DOHH2 (cell line): Measurements from ENCODE around the gene SCYL1.

Experiments
- H3F3A ChIP-seq: fragments of 200-600 bp; sonication (generic), shearing (Covaris generic); 2 replicates; pipeline ENCODE4 v1.6.0; 2016; ENCODE audit warnings: antibody characterized with exemption, mild to moderate bottlenecking; ENCODE audit not compliant: control insufficient read depth, insufficient read depth
- H3K27ac ChIP-seq: fragments of 200-600 bp; sonication (generic); 2 replicates; pipeline ENCODE4 v1.5.1; 2014; ENCODE audit warnings: low read depth, mild to moderate bottlenecking, low read length, moderate library complexity
- H3K27me3 ChIP-seq: fragments of 200-600 bp; sonication (generic); 2 replicates; pipeline ENCODE4 v1.6.1; 2014; ENCODE audit warnings: mild to moderate bottlenecking, low read length, mixed read lengths; ENCODE audit not compliant: control insufficient read depth
- H3K36me3 ChIP-seq: fragments of 200-600 bp; sonication (generic); 2 replicates; pipeline ENCODE4 v1.6.1; 2014; ENCODE audit warnings: mild to moderate bottlenecking, low read length, moderate library complexity, mixed read lengths; ENCODE audit not compliant: control insufficient read depth
- H3K4me1 ChIP-seq: fragments of 200-600 bp; sonication (generic); 2 replicates; pipeline ENCODE4 v1.6.1; 2014; ENCODE audit warnings: mild to moderate bottlenecking, low read length, mixed read lengths; ENCODE audit not compliant: control insufficient read depth
- H3K4me2 ChIP-seq: fragments of 200-600 bp; sonication (generic); 2 replicates; pipeline ENCODE4 v1.6.0; 2014; ENCODE audit warnings: mild to moderate bottlenecking, low read length, moderate library complexity
- H3K4me3 ChIP-seq: fragments of 200-600 bp; sonication (generic); 2 replicates; pipeline ENCODE4 v1.5.1; 2014; ENCODE audit warnings: mild to moderate bottlenecking, low read length, mixed read lengths
- H3K79me2 ChIP-seq: fragments of 200-600 bp; sonication (generic); 2 replicates; pipeline ENCODE4 v1.6.1; 2014; ENCODE audit warnings: mild to moderate bottlenecking, low read length, mixed read lengths; ENCODE audit not compliant: control insufficient read depth
- H3K9me2 ChIP-seq: fragments of 200-600 bp; sonication (generic); replicated peaks from 2 replicates; pipeline ENCODE4 v1.6.1; 2014; ENCODE audit warnings: mild to moderate bottlenecking, low read length, mixed read lengths; ENCODE audit not compliant: control insufficient read depth
- H3K9me3 ChIP-seq: fragments of 200-600 bp; sonication (generic); 2 replicates; pipeline ENCODE4 v1.6.1; 2014; ENCODE audit warnings: antibody characterized with exemption, low read length, mixed read lengths; ENCODE audit not compliant: control insufficient read depth, insufficient read depth
- H4K20me1 ChIP-seq: fragments of 200-600 bp; sonication (generic); 2 replicates; pipeline ENCODE4 v1.6.0; 2014; ENCODE audit warnings: low read depth, mild to moderate bottlenecking, antibody characterized with exemption, low read length, moderate library complexity; ENCODE audit not compliant: control insufficient read depth, insufficient read depth
- EZH2phosphoT487 ChIP-seq: fragments of 200-600 bp; sonication (generic); IDR thresholded peaks from 2 replicates; pipeline ENCODE4 v1.6.1; 2017; ENCODE audit warnings: borderline replicate concordance, mild to moderate bottlenecking, antibody characterized with exemption, low read length, moderate library complexity, mixed read lengths
- TF ChIP-seq, protein P1 (sequence below): fragments of 200-600 bp; sonication (generic); IDR thresholded peaks from one replicate; pipeline ENCODE4 v1.5.1; 2014; ENCODE audit warnings: antibody characterized with exemption, mild to moderate bottlenecking, low read depth, low read length; ENCODE audit not compliant: poor library complexity, severe bottlenecking

Gene SCYL1

DNA sequence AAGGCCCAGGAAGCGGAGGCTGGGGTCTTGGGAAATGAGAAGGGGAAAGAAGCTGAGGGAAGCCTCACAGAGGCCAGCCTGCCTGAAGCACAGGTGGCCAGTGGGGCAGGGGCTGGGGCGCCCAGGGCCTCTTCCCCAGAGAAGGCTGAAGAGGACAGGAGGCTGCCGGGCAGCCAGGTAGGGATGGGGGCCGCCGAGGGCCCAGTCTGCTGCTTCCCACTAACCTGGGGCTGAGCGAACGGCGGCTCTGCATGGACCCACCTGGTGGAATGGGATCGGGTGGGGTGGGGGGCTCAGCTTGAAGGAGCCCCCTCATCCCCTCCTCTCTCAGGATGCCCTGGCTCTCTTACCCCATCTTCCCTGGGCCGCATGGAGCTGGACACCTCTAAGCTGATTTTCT is 58.7 kb downstream of the SCYL1 start:
- Histone ChIP-seq H3F3A (0 out of 2 replicates have a peak, but pooled peaks cover 3% of the 10 kb centered on the region), H3K27ac (no peak overlapping the region), H3K4me2 (no peak overlapping the region), H3K9me2 (no peaks in the 10 kb centered on the region), H3K79me2 (no peaks in the 10 kb centered on the region), H4K20me1 (no peaks in the 10 kb centered on the region), H3K27me3 (no peaks in the 10 kb centered on the region), H3K36me3 (peaks cover 7% of the 10 kb centered on the region), H3K4me3 (no peak overlapping the region), H3K9me3 (no peaks in the 10 kb centered on the region), H3K4me1 (peaks cover 14% of the 10 kb centered on the region)
- TF ChIP-seq, protein P1, sequence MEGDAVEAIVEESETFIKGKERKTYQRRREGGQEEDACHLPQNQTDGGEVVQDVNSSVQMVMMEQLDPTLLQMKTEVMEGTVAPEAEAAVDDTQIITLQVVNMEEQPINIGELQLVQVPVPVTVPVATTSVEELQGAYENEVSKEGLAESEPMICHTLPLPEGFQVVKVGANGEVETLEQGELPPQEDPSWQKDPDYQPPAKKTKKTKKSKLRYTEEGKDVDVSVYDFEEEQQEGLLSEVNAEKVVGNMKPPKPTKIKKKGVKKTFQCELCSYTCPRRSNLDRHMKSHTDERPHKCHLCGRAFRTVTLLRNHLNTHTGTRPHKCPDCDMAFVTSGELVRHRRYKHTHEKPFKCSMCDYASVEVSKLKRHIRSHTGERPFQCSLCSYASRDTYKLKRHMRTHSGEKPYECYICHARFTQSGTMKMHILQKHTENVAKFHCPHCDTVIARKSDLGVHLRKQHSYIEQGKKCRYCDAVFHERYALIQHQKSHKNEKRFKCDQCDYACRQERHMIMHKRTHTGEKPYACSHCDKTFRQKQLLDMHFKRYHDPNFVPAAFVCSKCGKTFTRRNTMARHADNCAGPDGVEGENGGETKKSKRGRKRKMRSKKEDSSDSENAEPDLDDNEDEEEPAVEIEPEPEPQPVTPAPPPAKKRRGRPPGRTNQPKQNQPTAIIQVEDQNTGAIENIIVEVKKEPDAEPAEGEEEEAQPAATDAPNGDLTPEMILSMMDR = no peak
- no peak for TF ChIP-seq EZH2phosphoT487

DNA sequence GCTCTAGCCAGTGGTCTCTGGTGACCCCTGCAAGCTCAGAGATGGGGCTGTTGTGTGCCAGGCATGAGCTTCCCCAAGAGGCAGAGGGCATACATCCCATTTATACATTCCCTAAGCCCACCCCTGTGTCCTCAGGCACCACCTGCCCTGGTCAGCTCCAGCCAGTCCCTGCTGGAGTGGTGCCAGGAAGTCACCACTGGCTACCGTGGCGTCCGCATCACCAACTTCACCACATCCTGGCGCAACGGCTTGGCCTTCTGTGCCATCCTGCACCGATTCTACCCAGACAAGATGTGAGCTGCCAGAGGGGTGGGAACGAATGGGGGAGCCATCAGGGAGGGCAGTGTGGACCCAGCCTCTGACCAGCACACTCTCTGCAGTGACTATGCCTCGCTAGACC is 59.2 kb downstream of the SCYL1 start:
- Histone ChIP-seq H3K79me2 (no peaks in the 10 kb centered on the region), H3K4me1 (peaks cover 19% of the 10 kb centered on the region), H3K4me3 (no peak overlapping the region), H3K27me3 (no peaks in the 10 kb centered on the region), H3K4me2 (no peak overlapping the region), H3K9me2 (no peaks in the 10 kb centered on the region), H3K9me3 (no peaks in the 10 kb centered on the region), H3F3A (0 out of 2 replicates have a peak, but pooled peaks cover 3% of the 10 kb centered on the region), H4K20me1 (no peaks in the 10 kb centered on the region), H3K27ac (no peak overlapping the region), H3K36me3 (peaks cover 7% of the 10 kb centered on the region)
- no peak for TF ChIP-seq EZH2phosphoT487
- TF ChIP-seq, protein P1 = no peak

DNA sequence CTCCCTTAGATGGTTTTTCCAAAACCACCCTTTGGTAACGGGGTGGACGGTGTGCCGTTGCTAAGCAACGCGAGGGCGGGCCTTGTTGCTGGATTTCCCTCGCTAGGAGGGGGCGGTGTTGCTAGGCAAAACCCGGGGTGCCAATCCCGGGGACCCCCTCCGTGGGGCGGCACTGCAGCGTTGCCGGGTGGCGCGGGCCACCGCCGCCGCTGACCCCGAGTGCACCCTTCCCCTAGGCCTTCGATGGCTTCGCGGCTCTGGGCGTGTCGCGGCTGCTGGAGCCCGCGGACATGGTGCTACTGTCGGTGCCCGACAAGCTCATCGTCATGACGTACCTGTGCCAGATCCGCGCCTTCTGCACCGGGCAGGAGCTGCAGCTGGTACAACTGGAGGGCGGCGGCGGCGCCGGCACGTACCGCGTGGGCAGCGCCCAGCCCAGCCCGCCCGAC is 59.9 kb downstream of the SCYL1 start:
- Histone ChIP-seq H3F3A (0 out of 2 replicates have a peak, but pooled peaks cover 3% of the 10 kb centered on the region), H3K4me1 (peaks cover 25% of the 10 kb centered on the region), H3K4me3 (no peak overlapping the region), H3K79me2 (no peaks in the 10 kb centered on the region), H3K9me2 (no peaks in the 10 kb centered on the region), H3K9me3 (no peaks in the 10 kb centered on the region), H3K27me3 (no peaks in the 10 kb centered on the region), H3K36me3 (peaks cover 7% of the 10 kb centered on the region), H3K27ac (no peak overlapping the region), H3K4me2 (no peak overlapping the region), H4K20me1 (no peaks in the 10 kb centered on the region)
- TF ChIP-seq EZH2phosphoT487 = no peak
- TF ChIP-seq, protein P1 = no peak
